LNCAP (cell line): ENCODE data around the gene NIPA2.

Experiments used
- CTCF ChIP-seq: fragments of 450-650 bp; IDR thresholded peaks from 2 replicates; pipeline ENCODE4 v1.5.1; 2017; ENCODE audit warnings: mild to moderate bottlenecking

The NIPA2 gene

GRCh38 chr15:22866079-22866478 lies 27.6 kb downstream of the NIPA2 start:
- TF ChIP-seq CTCF = no peak

- no peak for TF ChIP-seq CTCF
Observed at GRCh38 chr15:22867886-22868285, 29.4 kb downstream of the NIPA2 start.

GRCh38 chr15:22868495-22868894 lies 30.0 kb downstream of the NIPA2 start:
- no peak for TF ChIP-seq CTCF

DNA sequence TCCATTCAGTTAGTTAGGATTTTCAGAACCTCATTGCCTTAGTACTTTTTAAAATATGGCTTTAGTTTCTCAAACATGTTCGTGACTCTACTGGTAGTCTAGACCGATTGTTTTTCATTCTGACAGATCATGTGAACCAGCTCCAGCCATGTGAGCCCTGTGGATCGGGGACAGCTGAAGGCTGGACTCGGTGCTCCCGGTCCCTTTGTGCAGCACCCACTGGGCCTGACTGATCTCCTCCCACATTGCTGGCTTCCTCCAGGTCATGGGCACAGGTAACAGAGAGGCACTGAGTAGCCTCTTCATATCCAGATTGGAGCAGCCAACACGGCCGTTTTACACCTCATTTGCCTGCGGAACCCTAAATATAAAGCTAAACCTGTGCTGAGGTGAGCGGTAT lies 30.5 kb downstream of the NIPA2 start:
- no peak for TF ChIP-seq CTCF

DNA sequence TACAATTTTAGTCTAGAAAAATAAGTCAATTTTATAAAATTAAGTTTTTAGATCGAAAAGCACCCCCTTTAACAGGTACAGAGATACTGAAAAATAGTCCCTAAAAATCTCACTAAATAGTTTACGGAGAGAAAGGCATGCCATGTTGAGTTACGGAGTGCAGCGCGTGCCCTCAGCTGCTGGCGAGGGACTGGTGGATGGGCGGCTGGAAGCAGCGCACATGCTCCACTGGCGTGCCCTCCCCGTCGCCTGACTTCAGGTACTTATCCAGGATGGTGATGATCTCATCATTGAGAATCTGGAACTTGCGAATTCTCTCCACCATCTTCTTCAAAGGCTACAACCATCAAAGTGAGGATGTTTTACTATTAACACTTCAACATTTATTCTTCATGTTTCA lies 31.4 kb downstream of the NIPA2 start:
- TF ChIP-seq CTCF = no peak

GRCh38 chr15:22870865-22871264 lies 32.4 kb downstream of the NIPA2 start:
- TF ChIP-seq CTCF = no peak

DNA sequence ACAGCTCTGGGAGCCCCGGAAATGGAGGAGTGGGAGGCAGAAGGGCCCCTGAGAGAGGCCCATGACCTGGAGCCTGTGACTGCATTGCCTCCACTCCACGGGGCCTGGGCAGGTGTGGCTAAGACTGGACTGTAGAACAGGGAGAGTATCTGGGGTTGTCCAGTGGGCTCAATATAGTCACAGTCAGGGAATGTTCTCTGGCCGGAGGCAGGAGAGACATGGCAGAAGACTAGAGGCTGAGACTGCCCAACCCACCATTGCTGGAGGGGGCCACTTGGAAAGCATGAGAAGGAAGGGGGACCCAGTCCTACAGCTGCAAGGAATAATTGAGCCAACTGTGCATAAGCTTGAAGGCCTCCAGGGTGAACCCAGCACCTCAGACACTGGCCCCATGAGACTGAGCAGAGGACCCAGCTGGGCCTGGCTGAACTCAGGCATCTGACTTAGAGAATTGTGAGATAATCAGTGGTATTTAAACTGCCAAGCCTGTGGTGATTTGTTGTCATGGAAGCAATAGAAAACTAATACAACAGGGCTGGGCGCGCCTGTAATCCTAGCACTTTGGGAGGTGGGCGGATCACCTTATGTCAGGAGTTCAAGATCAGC lies 33.1 kb downstream of the NIPA2 start:
- no peak for TF ChIP-seq CTCF
